Calu3 (cell line): ENCODE measurements around the gene BMP6. TPM values are rescaled to one million over a fixed set of nuclear protein-coding genes. Genes with fewer than 3 reads are reported as not detected.

ENCODE experiments used
- BruUV-seq: library from RNA; stranded (reverse); fragments of 400-500 nt; replicated peaks from 2 replicates; lab custom pipeline; 2021; lab: Mats Ljungman, UMichigan
- CTCF ChIA-PET: fragments of 300-600 bp; sonication (Branson Sonifier 250); formaldehyde crosslinking; loops from one replicate; lab custom pipeline; 2022; ENCODE audit warnings: antibody characterized with exemption; lab: Charles Lee
- DNase-seq: peaks from one replicate; pipeline ENCODE4 v3.0.0; 2022
- H3K27ac Mint-ChIP-seq: one replicate; pipeline ENCODE4 v1.8.0; 2022; ENCODE audit warnings: mixed read lengths; ENCODE audit not compliant: unreplicated experiment
- H3K27me3 Mint-ChIP-seq: one replicate; pipeline ENCODE4 v1.8.0; 2022; ENCODE audit warnings: mixed read lengths; ENCODE audit not compliant: unreplicated experiment
- H3K36me3 Mint-ChIP-seq: one replicate; pipeline ENCODE4 v1.8.0; 2022; ENCODE audit warnings: mild to moderate bottlenecking, moderate library complexity, mixed read lengths; ENCODE audit not compliant: insufficient read depth, unreplicated experiment
- H3K4me1 Mint-ChIP-seq: one replicate; pipeline ENCODE4 v1.8.0; 2022; ENCODE audit warnings: mild to moderate bottlenecking, low read depth, mixed read lengths; ENCODE audit not compliant: unreplicated experiment
- H3K4me3 Mint-ChIP-seq: one replicate; pipeline ENCODE4 v1.8.0; 2022; ENCODE audit warnings: mild to moderate bottlenecking, low read depth, moderate library complexity, mixed read lengths; ENCODE audit not compliant: unreplicated experiment
- H3K9me3 Mint-ChIP-seq: one replicate; pipeline ENCODE4 v1.8.0; 2022; ENCODE audit warnings: low read depth, mixed read lengths; ENCODE audit not compliant: unreplicated experiment
- CTCF ChIP-seq: fragments of 200-600 bp; IDR thresholded peaks from one replicate; pipeline ENCODE4 v1.8.0; 2022; ENCODE audit warnings: antibody characterized with exemption; ENCODE audit not compliant: unreplicated experiment
- intact Hi-C: fragments of 100-400 bp; cut with micrococcal nuclease; formaldehyde crosslinking; loops from one replicate; pipeline ENCODE4 v1.10.0; 2022; ENCODE audit not compliant: unreplicated experiment
- total RNA-seq: library from RNA; stranded (reverse); gene quantifications from 2 replicates; pipeline ENCODE4 v1.2.3, GENCODE V29; 2022

BMP6 gene
- total RNA-seq, 1 experiment from 2014 or later = 0.17 TPM

DNA sequence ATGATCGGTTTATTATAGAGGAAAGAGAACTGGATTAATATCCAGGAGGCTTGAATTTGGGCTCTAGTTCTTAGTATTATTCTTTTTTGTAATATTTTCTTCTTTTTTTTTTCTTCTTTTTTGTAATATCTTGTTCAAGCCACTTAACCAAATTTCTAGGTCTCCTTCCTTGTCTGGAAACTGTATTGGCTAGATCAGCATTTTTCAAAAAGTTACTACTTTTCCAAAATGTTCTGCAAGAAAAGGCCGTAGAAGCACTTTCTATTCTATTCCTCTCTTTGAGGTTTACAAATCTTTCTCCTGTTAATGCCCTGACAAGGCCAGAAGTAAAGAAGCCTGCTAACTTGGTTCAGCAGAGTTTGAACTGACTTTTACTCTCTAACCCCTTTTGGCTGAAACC lies 12.0 kb downstream of the BMP6 start:
- Mint-ChIP-seq H3K27ac (no peak overlapping the region), H3K36me3 (no peaks in the 10 kb centered on the region), H3K4me1 (no peaks in the 10 kb centered on the region), H3K4me3 (no peak overlapping the region), H3K27me3 (peaks cover 81% of the 10 kb centered on the region), H3K9me3 (no peaks in the 10 kb centered on the region)
- no peak for TF ChIP-seq CTCF
- intact Hi-C loops = no loop called here
- no peak for DNase-seq
- no TSS peak for BruUV-seq
- CTCF ChIA-PET = no interaction called here

DNA sequence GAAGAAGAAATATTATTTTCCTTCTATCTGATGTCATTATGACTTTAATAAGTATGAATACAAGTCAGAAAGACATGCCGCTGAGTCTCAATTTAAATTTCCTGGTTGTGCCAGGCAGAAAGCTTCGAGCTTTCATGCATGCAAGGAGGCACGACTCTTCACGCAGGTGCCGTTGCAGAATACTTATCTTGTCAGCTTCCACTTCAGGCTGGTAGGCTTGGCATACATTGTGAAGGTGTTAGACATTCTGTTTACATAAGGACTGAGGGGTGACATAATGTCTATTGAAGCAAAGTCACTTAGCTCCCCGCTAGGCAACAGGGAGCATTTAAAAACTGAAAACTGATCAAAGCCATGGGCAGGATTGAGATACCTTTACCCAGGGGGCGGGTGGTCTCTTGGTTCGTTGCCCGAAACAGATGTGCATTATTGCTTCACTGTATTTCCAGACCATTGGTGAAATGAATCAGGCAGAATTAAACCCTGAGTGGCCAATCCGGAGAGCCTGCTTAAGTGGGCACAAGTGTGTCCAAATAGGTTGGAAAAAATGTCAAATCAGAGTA lies 16.4 kb downstream of the BMP6 start:
- CTCF ChIA-PET = no interaction called here
- no peaks in the 10 kb centered on the region for H3K4me1 Mint-ChIP-seq
- H3K36me3 Mint-ChIP-seq = no peaks in the 10 kb centered on the region
- no TSS peak for BruUV-seq
- TF ChIP-seq CTCF = no peak
- H3K4me3 Mint-ChIP-seq = no peak overlapping the region
- intact Hi-C loops = no loop called here
- no peak overlapping the region for H3K27ac Mint-ChIP-seq
- peaks cover 92% of the 10 kb centered on the region for H3K27me3 Mint-ChIP-seq
- H3K9me3 Mint-ChIP-seq = no peaks in the 10 kb centered on the region
- no peak for DNase-seq

DNA sequence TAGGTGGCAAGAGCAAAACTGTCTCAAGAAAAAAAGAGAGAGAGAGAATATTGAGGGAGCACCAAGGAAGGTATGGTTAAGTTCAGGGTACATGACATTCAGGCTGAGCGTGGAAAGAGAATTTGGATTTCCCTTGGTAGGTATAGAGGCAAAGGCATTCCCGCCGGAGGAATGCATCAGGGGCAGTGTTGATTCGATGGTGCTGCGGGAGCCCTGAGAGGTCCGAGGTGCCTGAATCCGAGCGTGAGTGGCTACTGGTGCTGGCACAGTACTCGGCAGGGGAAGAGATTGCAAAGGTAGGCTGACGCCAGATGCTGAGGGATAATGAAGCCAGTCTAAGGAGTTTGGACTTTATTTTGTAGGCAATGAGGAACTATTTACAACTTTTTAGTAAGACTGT lies 20.0 kb downstream of the BMP6 start:
- Mint-ChIP-seq H3K27ac (no peak overlapping the region), H3K9me3 (no peaks in the 10 kb centered on the region), H3K36me3 (no peaks in the 10 kb centered on the region), H3K27me3 (peaks cover 82% of the 10 kb centered on the region), H3K4me3 (no peak overlapping the region), H3K4me1 (no peaks in the 10 kb centered on the region)
- intact Hi-C loops = no loop called here
- CTCF ChIA-PET = no interaction called here
- DNase-seq = no peak
- no peak for TF ChIP-seq CTCF
- no TSS peak for BruUV-seq

DNA sequence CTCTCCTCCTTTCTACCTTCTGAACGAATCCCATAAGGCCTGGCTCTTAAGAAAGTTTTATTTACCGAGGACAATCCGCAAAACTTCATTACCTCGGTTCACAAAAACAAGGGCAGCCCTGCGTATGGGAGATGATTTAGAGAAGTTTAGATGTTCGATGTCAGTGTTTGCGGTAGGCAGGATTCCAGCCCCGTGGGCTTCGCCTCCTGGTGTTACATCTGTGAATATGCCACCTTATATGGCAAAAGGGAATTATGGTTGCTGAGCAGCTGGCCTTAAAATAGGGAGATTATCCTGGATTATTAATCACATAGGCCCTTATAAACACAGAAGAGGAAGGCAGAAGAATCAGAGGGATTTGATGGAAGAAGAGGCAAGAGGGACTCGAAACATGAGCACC lies 21.1 kb downstream of the BMP6 start:
- CTCF ChIA-PET = no interaction called here

More for the DNA sequence above, 21.1 kb downstream of the BMP6 start:
- Mint-ChIP-seq H3K36me3 (no peaks in the 10 kb centered on the region), H3K4me3 (no peak overlapping the region), H3K9me3 (no peaks in the 10 kb centered on the region), H3K4me1 (no peaks in the 10 kb centered on the region), H3K27me3 (peaks cover 72% of the 10 kb centered on the region), H3K27ac (no peak overlapping the region)
- no peak for TF ChIP-seq CTCF
- DNase-seq = no peak
- intact Hi-C loops = no loop called here
- BruUV-seq = no TSS peak
